Fibroblast of mammary gland (primary cell): Measurements from ENCODE around the gene NOSTRIN.
"Not testable (repeated sequence)": the region's sequence is repeated elsewhere in the genome, so short reads cannot be mapped to it uniquely, and the experiment has no call there.

Experiments used
- DNase-seq: peaks from one replicate; pipeline ENCODE4 v3.0.0-alpha.2; 2010; ENCODE audit warnings: low read depth
- H3K4me3 ChIP-seq: 2 replicates; pipeline ENCODE4 v1.5.1; 2011; ENCODE audit warnings: low read depth, mild to moderate bottlenecking, low read length, moderate library complexity; ENCODE audit not compliant: control insufficient read depth
- CTCF ChIP-seq: conservative IDR thresholded peaks from 2 replicates; pipeline ENCODE4 v1.5.1; 2011; ENCODE audit warnings: low read depth, low read length, inconsistent platforms; ENCODE audit not compliant: control insufficient read depth, insufficient read depth

The NOSTRIN gene

GRCh38 chr2:168767258-168767657 lies 35.2 kb upstream of the NOSTRIN start:
- peak; percentile 13 for DNase-seq
- H3K4me3 ChIP-seq, result no peak overlapping the region
- TF ChIP-seq CTCF, result no peak

GRCh38 chr2:168768357-168768756 lies 34.1 kb upstream of the NOSTRIN start:
- DNase-seq, H3K4me3 ChIP-seq: not testable (repeated sequence)

- DNase-seq, result no peak
- TF ChIP-seq CTCF, result no peak
- H3K4me3 ChIP-seq, result no peak overlapping the region
Observed at GRCh38 chr2:168770796-168771195, 31.6 kb upstream of the NOSTRIN start.

- no peak for TF ChIP-seq CTCF
- no peak for DNase-seq
Observed at GRCh38 chr2:168772704-168773103, 29.7 kb upstream of the NOSTRIN start.

GRCh38 chr2:168773128-168773527 lies 29.3 kb upstream of the NOSTRIN start:
- no peak for TF ChIP-seq CTCF
- DNase-seq, result no peak
- H3K4me3 ChIP-seq, result no peak overlapping the region

More at GRCh38 chr2:168772704-168773103, 29.7 kb upstream of the NOSTRIN start:
- no peak overlapping the region for H3K4me3 ChIP-seq

GRCh38 chr2:168773719-168774521 lies 28.5 kb upstream of the NOSTRIN start:
- peak; percentile 93 for TF ChIP-seq CTCF
- DNase-seq, result peak; percentile 76
- H3K4me3 ChIP-seq, result no peak overlapping the region

GRCh38 chr2:168775837-168776236 lies 26.6 kb upstream of the NOSTRIN start:
- DNase-seq, result no peak
- no peak overlapping the region for H3K4me3 ChIP-seq
- TF ChIP-seq CTCF, result no peak
